GM18517 (cell line): ENCODE data around the gene AKAP8L.

Experiments
- ATAC-seq: cut with Tn5 transposase; IDR thresholded peaks from one replicate; pipeline ENCODE4 v1.9.1; 2021; ENCODE audit warnings: mild to moderate bottlenecking, moderate library complexity; ENCODE audit not compliant: unreplicated experiment

AKAP8L gene, protein sequence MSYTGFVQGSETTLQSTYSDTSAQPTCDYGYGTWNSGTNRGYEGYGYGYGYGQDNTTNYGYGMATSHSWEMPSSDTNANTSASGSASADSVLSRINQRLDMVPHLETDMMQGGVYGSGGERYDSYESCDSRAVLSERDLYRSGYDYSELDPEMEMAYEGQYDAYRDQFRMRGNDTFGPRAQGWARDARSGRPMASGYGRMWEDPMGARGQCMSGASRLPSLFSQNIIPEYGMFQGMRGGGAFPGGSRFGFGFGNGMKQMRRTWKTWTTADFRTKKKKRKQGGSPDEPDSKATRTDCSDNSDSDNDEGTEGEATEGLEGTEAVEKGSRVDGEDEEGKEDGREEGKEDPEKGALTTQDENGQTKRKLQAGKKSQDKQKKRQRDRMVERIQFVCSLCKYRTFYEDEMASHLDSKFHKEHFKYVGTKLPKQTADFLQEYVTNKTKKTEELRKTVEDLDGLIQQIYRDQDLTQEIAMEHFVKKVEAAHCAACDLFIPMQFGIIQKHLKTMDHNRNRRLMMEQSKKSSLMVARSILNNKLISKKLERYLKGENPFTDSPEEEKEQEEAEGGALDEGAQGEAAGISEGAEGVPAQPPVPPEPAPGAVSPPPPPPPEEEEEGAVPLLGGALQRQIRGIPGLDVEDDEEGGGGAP

DNA sequence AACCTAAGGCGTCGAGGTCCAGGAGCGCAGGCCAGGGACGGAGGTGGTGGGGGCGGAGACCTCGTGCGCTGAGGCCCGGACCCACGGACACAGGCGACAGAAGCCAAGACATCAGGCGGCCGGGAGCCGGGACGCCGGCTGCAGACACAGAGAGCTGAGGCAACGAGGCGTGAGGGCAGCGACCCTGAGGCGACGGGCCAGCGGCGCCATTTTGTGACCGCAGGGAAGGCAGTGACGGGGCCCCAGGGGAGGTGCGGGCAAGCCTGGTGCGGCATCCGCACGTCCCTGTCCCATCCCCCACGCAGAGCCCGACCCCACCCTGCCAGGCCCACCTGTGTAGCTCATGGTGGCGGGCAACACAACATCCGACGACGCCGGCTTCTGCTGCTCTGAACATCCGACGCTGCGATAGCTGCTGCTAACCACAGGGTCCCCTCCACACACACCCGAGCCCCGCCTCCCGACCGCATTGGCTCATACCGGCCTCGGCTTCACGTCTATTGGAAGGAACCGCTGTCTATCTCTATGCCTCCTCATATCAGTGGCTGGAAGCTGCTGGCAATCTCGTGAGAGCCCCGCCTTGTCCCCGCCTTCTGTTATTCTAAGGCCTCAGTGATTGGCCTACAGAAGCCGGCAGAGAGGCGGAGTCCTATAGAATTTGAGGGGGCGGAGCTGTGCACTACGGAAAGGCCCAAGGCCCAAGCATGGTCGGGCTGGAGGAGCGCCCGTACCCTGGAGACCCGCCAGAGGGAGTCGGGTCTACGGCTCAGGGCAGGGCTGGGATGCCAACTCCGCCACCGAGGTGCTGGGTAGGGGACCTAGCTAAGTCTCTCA, at the start of gene AKAP8L:
AKAP8L (minus strand) TSS at position 410 of the 834 bp plus-strand sequence; CDS start at position 345, 65 bp downstream.
- peak; percentile 97 for ATAC-seq

GRCh38 chr19:15467734-15468214, 49.0 kb upstream of the AKAP8L start:
- ATAC-seq: no peak

DNA sequence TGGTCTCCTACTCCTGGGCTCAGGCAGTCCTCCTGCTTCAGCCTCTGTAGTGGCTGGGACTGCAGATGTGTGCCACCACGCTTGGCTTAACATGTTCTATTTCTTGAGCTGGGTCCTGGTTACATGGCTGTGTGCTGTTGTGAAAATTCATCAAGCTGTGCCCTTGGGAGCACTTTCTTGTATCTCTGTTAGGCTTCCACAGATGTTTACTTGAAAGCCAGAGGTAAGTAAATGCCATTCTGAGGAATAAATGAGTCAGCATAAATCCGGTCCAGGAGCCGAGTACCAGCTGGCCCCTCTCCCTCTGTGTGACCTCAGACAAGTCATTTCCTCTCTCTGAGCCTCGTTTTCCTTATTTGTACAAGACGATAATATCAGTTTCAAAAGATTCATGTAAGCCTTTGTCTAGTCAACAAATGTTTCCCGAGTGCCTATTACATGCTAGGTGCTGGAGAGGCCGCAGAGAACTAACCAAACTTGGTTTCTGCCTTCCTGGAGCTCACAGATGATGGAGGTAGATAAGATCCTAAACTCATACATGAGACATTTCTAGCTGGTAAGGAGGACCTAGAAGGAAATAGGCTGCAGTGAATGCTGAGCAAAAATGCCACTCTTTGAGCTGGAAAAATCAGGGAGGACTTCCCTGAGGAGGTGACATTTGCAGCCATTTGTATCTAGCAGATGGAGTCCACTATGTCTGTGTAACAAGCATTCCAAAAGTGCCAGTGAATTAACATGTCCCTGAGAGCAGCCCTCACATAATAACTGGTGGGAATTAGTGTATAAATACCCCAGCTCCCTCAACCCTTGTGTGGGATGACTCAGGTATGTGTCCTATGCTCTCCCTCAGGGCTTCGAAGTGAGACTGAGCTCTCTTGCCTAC, 48.3 kb upstream of the AKAP8L start:
- peak; percentile 73 for ATAC-seq

- ATAC-seq: no peak
These were observed 45.9 kb upstream of the AKAP8L start, which contains the start of gene RASAL3 for GRCh38 chr19:15464394-15465385. RASAL3 (minus strand) TSS chr19:15464544; CDS start chr19:15464358, 186 bp downstream.

DNA sequence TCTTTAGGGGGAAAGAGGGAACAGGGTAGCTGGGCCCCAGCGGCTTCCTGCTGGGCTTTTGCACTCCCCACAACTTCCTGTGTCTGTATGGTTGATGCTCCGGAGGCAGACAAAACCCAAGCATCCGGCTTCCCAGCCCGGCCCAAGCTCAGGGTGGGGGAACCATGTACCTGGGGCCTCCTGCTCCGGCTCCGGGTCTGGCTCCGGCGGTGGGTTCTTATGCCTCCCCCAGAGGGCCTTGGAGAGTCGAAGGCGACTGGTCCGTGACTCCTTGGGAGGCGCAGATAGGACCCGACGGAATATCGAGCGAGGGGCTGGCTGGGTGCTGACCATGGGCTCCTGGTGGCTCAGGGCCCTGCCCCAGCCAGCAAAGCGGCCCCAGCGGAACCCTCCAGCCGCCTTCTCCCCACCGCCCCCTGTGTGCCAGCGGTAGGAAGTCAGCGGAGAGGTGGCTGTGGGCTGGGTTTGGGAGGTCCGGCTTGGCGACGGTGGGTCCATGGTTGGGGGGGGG, 45.1 kb upstream of the AKAP8L start:
- no peak for ATAC-seq

GRCh38 chr19:15461694-15462093, 42.9 kb upstream of the AKAP8L start:
- ATAC-seq: no peak

DNA sequence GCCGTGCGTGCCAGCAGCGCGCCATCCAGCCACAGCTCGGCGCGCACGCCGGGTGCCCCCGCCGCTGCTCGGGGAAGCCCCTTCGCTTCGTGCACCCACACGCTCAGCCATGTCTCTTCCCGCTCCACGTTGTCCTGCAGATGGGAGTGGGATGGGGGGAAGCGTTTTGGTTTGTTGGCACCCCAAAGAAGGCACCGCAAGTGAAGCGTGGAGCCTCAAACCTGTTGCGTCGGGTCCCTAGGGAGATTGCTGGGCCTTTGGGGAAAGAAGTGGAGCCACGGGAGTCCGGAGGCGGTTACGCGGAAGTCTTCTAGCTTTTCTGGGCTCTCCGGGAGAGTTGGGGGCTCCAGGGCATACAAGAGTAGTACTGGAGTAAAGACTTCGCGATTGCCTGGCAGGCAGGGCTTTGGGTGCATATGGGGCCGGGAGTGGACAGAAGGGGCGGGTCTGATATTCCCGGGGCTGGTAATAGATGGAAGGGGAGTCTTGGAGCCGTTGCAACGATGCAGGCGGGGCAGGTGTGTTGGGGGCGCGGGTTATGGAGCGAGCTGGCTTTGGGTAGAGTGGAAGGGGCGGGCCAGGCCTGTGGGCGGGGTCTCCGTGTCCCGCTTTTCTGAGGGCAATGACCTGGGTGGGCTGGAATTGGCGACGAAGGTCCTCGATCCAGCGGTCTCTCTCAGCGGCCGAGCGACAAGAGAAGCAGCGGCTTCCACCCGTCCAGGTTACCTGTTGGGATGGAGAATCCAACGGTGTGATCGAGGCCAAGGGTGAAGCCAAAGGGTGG, 39.1 kb upstream of the AKAP8L start:
- ATAC-seq: no peak

DNA sequence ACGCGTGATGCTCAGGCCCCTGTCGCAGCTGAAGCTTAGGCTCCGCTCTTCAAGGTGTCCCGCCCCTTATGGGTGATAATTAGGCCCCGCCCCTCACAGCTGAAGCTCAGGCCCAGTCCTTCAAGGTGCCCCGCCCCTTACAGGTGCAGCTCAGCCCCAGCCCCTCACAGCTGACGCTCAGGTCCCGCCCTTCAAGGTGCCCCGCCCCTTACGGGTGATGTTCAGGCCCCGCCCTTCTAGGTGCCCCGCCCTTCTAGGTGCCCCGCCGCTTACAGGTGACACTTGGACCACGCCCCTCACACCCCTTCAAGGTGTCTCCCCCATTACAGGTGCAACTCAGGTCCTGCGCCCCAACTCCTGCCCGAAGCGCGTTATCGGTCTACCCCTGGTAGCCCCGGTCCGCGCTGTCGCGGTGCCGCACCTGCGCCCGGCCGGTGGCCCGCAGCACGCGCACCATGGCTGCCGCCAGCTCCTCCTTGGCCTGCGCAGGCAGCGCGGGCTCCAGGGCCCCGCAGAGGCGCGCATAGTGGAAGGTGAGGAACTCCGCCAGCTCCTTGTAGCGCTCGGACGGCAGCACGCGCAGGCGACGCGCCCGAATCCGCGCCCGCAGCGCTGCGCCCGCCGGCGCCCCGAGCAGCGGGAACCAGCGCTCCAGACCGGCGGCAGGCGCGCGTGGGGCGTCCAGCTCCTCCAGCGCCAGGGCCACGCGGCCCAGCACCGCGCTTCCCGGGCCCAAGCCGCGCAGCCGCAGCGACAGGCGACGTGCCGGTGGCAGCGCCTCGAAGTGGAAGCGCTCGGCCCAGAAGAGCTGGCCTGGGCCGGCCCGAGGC, 38.3 kb upstream of the AKAP8L start:
- no peak for ATAC-seq

GRCh38 chr19:15456441-15456840, 37.7 kb upstream of the AKAP8L start:
- no peak for ATAC-seq

DNA sequence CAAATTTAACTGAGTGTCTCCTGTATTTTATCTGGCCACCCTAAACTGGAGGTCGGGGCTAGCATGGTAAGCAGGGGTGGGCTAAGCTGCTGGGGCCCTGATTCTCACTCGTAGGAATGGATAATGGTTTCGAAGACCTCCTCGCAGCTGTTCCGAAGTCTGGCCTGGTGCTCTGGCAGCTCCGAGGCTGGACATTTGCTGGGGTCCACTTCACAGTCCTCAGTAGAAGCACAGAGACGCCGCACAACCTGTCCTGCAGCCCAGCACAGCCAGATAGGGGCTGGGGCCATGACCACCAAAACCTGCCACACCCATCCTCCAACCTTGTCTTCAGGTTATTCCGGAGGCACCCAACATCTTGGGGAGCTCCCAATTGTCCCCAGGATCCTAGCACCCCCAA, 37.2 kb upstream of the AKAP8L start:
- ATAC-seq: no peak

DNA sequence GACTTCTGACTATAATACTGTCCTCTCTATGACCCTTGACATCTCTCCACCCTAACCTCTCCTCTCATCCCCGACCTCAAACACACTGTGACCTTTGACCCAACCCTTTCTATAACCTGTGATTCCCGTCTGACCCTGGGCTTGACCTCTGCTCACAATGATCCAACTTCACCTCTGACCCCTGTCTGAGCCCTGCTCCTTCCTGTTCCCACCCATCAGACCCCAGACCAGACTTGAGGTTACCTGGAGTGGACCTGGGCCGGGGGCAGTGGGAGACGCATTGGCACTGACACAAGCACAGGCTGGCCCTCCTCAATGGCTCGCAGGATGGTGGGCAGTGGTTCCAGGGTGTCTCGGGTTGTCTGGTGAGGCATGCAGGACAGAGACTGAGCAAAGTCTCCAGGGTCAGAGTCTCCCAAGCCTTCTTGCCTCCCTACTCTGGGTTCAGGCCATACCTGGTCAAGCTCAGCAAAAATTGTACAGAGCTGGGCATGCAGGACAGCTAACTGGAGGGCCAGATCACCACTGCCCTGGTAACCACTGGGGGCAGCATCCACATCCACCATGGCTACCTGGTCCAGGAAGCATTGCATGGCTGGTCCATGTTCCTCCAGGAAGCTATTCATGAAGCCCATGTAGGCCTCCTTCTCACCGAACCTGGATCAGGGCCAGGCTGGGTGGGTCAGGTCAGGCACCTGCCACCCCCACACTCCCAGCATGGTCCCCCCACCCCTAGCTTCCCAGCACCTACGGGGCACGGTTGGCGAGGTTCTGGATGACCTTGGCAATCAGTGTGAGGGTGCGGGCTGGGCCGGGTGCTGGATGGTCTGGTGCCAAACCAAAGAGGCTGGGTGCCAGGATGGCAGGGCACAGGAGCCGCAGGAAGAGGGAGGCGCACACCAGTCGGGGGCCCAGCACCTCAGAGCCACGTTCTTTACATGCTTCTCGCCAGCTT, 35.4 kb upstream of the AKAP8L start:
- ATAC-seq: no peak

DNA sequence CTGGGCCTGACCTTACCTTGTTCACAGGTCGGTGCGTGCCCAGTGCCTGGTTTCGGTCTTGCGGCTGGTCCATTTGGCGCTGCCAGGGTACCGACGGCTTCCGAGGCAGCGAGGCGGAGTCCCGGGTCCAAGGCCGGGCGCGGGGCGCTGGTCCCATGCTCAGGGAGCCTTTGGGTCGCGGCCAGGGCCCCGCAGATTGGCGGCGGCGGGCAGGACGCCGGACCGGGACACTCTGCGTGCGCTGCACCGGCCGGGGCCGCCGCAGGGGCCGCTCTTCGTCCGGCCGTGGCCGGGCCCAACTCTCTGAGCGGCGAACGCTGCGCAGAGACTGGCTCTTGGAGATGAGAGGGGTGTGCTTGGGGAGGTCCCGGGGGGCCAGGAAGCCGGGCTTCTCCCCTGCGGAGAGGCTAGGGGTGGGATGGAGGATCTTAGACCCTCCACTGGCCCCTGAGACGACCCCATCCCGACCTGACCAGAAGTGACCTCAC, 34.3 kb upstream of the AKAP8L start:
- ATAC-seq: no peak

DNA sequence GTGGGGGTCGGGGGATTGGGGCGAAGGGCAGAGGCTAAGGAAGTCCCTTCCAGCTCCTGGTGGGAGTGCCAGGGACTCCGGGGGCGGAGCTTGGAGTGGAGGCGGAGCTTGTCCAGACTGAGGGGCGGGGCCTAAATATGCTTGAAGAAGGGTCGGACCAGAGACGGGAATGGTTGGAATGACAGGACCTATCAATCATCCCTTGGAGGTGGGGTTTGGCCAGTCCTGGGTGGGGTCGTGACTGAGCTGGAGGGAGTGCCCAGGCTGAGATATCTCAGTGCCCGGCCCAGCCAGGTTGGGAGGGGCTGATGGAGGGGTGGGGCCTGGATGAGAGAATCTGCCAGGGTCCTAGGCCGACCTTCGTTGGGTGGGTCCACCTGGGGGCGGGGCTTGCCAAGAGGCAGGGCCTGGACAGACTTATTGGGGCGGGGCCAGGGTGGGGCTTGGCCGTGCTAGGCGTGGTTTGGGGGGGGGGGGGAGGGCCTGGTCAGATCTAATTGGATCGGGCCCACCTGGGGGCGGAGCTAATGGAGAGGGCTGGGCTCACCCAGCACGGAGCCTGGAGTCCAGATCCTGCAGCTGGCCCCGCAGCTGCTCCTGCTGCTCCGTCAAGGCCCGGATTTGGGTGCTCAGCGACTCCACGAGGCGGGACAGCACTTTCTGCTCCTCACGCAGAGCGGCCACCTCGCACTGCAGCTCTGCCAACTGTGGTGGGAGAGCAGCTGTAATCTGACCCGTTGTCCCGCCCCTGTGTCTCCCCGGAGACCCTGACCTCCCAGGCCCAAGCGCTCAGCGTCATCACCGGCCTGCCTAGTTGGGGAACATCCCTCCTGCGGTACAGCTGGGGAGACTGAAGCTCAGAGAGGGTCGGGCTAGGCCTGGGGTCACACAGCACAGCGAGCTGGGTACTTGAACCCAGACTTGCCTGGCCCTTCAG, 33.6 kb upstream of the AKAP8L start:
- no peak for ATAC-seq

DNA sequence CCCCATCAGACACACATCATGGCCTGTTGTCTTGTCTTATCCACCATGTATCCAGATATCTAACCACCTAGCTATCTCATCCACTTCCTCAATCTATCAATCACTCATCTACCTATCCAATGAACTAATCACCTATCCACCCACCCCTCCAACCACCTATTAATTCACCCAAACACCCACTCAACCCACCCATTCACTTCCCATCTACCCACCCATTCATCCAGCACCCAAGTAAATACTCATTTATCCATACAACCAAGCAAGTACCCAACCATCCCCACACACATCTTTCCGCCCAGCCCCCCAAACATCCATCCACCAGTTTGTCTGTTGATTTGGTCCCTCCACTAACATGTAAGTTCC, 31.7 kb upstream of the AKAP8L start:
- ATAC-seq: no peak
